ENCODE data around the gene WHRN.

WHRN gene

DNA sequence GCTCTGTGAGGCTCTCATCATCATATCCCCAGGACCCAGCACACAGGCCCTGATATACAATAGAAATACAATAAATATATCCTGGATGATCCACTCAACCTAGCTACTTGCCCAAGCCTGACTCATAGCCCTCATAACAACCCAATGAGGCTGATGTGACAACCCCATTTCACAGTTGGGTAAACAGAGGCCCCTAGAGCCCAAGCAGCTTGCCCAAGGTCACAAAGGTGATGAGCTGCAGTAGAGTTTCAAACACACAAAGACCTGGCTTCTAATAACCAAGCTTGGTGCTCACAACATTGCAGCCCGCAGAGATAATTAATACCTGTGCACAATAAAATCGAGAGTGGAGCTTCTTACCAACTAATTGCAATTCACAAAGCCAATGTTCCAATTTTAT, 114.3 kb downstream of the WHRN start:
- Mint-ChIP-seq H3K36me3 (peaks cover 71% of the 10 kb centered on the region), H3K4me1 (peaks cover 74% of the 10 kb centered on the region), H3K27ac (peak overlapping the region; percentile 100), H3K4me3 (peak overlapping the region; percentile 100), H3K27me3 (no peaks in the 10 kb centered on the region), H3K9me3 (no peaks in the 10 kb centered on the region)
- CTCF ChIA-PET: interaction anchor here (1.2 to 1.4 kb wide), 2 partner anchors 18 to 43 kb away, joined by 3 to 5 read pairs; no protein-coding TSS in a partner anchor
- no peak for DNase-seq

DNA sequence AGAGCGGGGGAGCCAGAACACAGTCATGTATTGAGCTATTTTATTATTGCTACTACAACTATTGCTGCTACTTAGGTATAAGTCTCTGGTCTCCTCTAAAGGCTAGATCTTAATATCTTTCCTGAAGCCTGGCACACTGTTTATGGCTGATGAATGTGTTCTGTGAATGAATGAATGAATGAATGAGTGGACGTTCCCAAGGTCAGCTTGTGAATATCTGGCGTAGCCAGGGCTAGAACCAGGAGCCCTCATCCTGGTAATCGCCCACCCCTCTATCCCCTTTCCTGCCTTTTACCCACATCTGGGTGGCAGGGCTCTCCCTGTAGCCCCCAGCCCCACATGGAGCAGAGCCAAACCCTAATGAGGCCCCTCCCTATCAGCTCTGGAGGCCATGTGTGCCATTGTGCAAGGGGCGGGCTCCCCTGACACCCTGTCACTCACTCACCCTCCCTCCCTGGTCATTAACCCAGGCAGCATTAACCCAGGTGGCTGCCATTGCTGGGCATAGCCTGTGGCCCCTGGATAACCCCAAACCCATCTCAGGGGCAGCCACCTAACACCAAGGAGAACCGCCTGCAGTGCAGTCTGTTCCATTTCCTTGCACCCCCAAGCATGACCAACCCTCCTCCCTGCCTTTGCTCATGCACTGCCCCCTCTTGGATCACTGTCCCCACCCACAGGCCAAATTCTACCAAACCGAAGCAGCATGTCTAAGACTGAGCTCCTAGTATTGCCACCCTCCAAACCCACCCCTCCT, 115.5 kb downstream of the WHRN start:
- Mint-ChIP-seq H3K27ac (peak overlapping the region; percentile 100), H3K27me3 (no peaks in the 10 kb centered on the region), H3K4me3 (peak overlapping the region; percentile 100), H3K36me3 (peaks cover 70% of the 10 kb centered on the region), H3K4me1 (peaks cover 66% of the 10 kb centered on the region), H3K9me3 (no peaks in the 10 kb centered on the region)
- DNase-seq: no peak
- CTCF ChIA-PET: interaction anchor here (0.6 to 6.8 kb wide), 7 partner anchors 16 to 48 kb away, joined by 3 to 65 read pairs (median 3); no protein-coding TSS in a partner anchor

- H3K4me3 Mint-ChIP-seq: peak overlapping the region; percentile 100
- peak overlapping the region; percentile 100 for H3K27ac Mint-ChIP-seq
- H3K27me3 Mint-ChIP-seq: no peaks in the 10 kb centered on the region
- DNase-seq: no peak
- H3K4me1 Mint-ChIP-seq: peaks cover 62% of the 10 kb centered on the region
- CTCF ChIA-PET: interaction anchor here (0.6 to 6.8 kb wide), 6 partner anchors 16 to 49 kb away, joined by 3 to 65 read pairs (median 4); no protein-coding TSS in a partner anchor
- no peaks in the 10 kb centered on the region for H3K9me3 Mint-ChIP-seq
- peaks cover 76% of the 10 kb centered on the region for H3K36me3 Mint-ChIP-seq
Observed at GRCh38 chr9:114388764-114389375, 116.4 kb downstream of the WHRN start.

GRCh38 chr9:114388357-114388682, 117.0 kb downstream of the WHRN start:
- Mint-ChIP-seq H3K9me3 (no peaks in the 10 kb centered on the region), H3K27me3 (no peaks in the 10 kb centered on the region), H3K27ac (peak overlapping the region; percentile 100), H3K36me3 (peaks cover 79% of the 10 kb centered on the region), H3K4me3 (peak overlapping the region; percentile 100), H3K4me1 (peaks cover 62% of the 10 kb centered on the region)
- CTCF ChIA-PET: interaction anchor here (1.0 to 6.8 kb wide), 6 partner anchors 16 to 49 kb away, joined by 3 to 65 read pairs (median 6); no protein-coding TSS in a partner anchor
- no peak for DNase-seq

DNA sequence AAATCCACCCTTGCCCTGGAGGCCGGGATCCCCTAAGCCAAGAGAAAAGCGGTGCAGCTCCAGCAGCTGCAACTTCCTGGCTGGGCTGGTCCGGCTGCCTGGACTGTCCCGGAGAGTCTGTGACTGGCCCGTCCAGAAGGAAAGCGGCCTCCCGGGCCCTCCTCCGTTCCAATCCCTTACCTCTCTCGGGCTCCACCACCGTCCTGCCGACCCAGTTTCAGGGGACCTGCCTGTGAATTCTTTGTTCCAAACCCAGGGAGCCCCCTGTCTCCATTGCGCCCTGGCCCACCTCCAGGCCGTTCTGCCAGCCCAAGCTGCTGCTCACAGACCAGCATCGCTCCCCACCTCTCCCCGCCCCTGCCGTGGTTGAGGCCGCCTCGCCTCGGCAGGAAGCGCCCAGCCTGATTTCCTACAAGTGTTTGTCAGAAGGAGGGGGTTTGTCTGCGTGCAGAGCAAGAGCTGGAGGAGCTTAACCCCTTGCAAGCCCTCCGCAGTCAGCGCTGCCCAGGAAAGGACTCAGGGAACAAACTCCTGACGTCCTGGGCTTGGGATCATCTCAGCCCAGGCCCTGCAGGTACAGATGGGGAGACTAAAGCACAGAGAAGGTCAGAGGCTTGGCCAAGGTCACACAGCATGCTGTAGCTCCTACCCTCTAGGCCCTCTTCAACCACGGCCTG, 117.5 kb downstream of the WHRN start, which contains the start of gene AKNA:
TSS of gene AKNA (minus strand) at position 303 of the 677 bp plus-strand sequence. CDS start 6,649 bp downstream, outside the sequence.
- CTCF ChIA-PET: interaction anchor here (0.7 to 6.8 kb wide), 9 partner anchors 15 to 48 kb away, joined by 3 to 65 read pairs (median 4); no protein-coding TSS in a partner anchor
- Mint-ChIP-seq H3K4me3 (peak within 1 kb of the TSS; percentile 100), H3K9me3 (no peaks in the 10 kb centered on the region), H3K4me1 (peaks cover 62% of the 10 kb centered on the region), H3K36me3 (peaks cover 81% of the 10 kb centered on the region), H3K27me3 (no peaks in the 10 kb centered on the region), H3K27ac (peak within 1 kb of the TSS; percentile 100)
- peak; percentile 92 for DNase-seq

GRCh38 chr9:114386886-114387679, 118.2 kb downstream of the WHRN start:
- CTCF ChIA-PET: interaction anchor here (0.7 to 6.8 kb wide), 15 partner anchors 10 to 266 kb away, joined by 3 to 65 read pairs (median 4); no protein-coding TSS in a partner anchor
- Mint-ChIP-seq H3K36me3 (peaks cover 85% of the 10 kb centered on the region), H3K4me1 (peaks cover 62% of the 10 kb centered on the region), H3K27ac (peak overlapping the region; percentile 100), H3K27me3 (no peaks in the 10 kb centered on the region), H3K9me3 (no peaks in the 10 kb centered on the region), H3K4me3 (peak overlapping the region; percentile 100)
- peak; percentile 53 for DNase-seq

GRCh38 chr9:114386361-114386885, 118.8 kb downstream of the WHRN start:
- peak overlapping the region; percentile 100 for H3K4me3 Mint-ChIP-seq
- no peaks in the 10 kb centered on the region for H3K27me3 Mint-ChIP-seq
- H3K4me1 Mint-ChIP-seq: peaks cover 65% of the 10 kb centered on the region
- no peaks in the 10 kb centered on the region for H3K9me3 Mint-ChIP-seq
- peak; percentile 36 for DNase-seq
- peaks cover 92% of the 10 kb centered on the region for H3K36me3 Mint-ChIP-seq
- CTCF ChIA-PET: interaction anchor here (0.7 to 6.8 kb wide), 11 partner anchors 10 to 267 kb away, joined by 3 to 65 read pairs (median 6); no protein-coding TSS in a partner anchor
- H3K27ac Mint-ChIP-seq: peak overlapping the region; percentile 100

DNA sequence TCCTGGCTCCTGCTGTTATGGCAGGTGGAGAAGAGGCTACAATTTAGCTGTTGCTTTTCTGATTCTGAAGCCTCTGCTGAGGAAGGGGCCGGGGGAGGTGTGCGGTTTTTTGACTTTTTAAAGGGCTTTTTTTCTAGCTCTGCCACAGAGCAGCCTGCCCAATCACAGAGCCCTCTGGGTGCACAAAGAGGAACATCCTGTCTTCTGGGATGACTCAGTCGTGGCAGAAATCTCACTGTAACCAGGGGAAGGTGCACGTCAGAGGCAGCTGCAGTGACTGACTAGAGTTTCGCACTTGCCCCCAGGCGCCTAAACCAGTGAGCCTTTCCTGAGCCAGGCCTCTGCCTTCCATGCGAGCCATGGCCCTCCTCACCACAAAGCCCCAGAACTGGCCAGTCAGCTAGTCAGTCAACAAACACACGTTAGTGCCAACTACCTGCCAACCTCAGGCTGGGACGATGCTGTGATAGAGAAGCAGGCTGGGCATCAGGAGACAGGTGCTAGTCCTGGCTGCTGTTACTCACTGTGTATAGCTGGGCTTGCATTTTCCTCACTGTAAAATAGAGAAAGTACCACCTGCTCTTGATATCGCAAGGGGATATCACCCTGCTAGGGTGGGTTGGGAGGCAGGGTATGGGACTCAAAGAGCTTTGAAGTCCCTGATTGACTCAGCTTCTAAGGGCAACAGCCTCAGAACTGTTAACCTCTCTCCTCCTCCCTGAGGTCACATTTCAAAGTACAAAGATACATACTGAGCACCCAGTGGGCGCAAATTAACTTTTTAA, 119.7 kb downstream of the WHRN start:
- H3K27ac Mint-ChIP-seq: peak overlapping the region; percentile 100
- no peaks in the 10 kb centered on the region for H3K9me3 Mint-ChIP-seq
- peak; percentile 94 for DNase-seq
- peaks cover 87% of the 10 kb centered on the region for H3K36me3 Mint-ChIP-seq
- no peaks in the 10 kb centered on the region for H3K27me3 Mint-ChIP-seq
- peak overlapping the region; percentile 100 for H3K4me3 Mint-ChIP-seq
- peaks cover 64% of the 10 kb centered on the region for H3K4me1 Mint-ChIP-seq
- CTCF ChIA-PET: interaction anchor here (0.7 to 6.8 kb wide), 16 partner anchors 9 to 268 kb away, joined by 3 to 65 read pairs (median 4); no protein-coding TSS in a partner anchor

DNA sequence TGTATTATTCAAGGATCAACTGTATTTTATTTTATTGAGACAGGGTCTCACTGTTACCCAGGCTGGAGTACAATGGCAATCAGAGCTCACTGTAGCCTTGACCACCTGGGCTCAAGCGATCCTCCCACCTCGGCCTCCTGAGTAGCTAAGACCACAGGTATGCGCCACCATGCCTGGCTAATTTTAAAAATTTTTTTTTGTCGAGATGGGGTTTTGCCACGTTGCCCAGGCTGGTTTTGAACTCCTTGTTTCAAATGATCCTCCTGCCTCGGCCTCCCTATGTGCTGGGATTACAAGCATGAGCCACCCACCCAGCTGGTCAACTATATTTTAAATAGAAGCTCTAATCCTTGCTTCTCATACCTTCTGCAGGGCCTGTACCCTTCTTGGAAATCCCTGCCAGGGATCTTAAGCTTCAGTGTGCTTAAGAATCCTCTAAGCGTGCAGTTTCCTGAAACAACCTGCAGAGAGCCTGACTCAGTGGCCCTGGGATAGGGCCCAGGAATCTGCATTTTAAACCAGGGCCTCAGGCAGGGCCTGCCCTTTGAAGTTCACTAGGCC, 120.4 kb downstream of the WHRN start:
- H3K36me3 Mint-ChIP-seq: peaks cover 84% of the 10 kb centered on the region
- no peaks in the 10 kb centered on the region for H3K27me3 Mint-ChIP-seq
- peak overlapping the region; percentile 100 for H3K27ac Mint-ChIP-seq
- CTCF ChIA-PET: interaction anchor here (0.7 to 6.8 kb wide), 11 partner anchors 12 to 47 kb away, joined by 3 to 65 read pairs (median 6); no protein-coding TSS in a partner anchor
- H3K4me3 Mint-ChIP-seq: peak overlapping the region; percentile 100
- H3K9me3 Mint-ChIP-seq: no peaks in the 10 kb centered on the region
- no peak for DNase-seq
- H3K4me1 Mint-ChIP-seq: peaks cover 61% of the 10 kb centered on the region

DNA sequence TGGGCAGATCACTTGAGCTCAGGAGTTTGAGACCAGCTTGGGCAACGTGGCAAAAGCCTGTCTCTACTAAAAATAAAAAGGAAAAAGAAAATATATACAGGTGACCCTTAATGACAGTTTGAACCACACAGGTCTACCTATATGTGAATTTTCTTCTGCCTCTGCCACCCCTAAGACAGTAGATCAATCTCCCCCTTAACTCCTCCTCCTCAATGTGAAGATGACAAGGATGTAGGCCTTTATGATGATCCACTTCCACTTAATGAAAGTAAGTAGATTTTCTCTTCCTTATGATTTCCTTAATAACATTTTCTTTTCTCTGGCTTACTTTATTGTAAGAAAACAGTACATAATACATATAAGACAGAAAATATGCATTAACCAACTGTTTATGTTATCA, 120.9 kb downstream of the WHRN start:
- CTCF ChIA-PET: interaction anchor here (0.7 to 6.8 kb wide), 6 partner anchors 9 to 45 kb away, joined by 3 to 65 read pairs (median 6); no protein-coding TSS in a partner anchor
- H3K27ac Mint-ChIP-seq: peak overlapping the region; percentile 100
- no peaks in the 10 kb centered on the region for H3K9me3 Mint-ChIP-seq
- peaks cover 61% of the 10 kb centered on the region for H3K4me1 Mint-ChIP-seq
- DNase-seq: no peak
- H3K4me3 Mint-ChIP-seq: peak overlapping the region; percentile 100
- no peaks in the 10 kb centered on the region for H3K27me3 Mint-ChIP-seq
- peaks cover 85% of the 10 kb centered on the region for H3K36me3 Mint-ChIP-seq

DNA sequence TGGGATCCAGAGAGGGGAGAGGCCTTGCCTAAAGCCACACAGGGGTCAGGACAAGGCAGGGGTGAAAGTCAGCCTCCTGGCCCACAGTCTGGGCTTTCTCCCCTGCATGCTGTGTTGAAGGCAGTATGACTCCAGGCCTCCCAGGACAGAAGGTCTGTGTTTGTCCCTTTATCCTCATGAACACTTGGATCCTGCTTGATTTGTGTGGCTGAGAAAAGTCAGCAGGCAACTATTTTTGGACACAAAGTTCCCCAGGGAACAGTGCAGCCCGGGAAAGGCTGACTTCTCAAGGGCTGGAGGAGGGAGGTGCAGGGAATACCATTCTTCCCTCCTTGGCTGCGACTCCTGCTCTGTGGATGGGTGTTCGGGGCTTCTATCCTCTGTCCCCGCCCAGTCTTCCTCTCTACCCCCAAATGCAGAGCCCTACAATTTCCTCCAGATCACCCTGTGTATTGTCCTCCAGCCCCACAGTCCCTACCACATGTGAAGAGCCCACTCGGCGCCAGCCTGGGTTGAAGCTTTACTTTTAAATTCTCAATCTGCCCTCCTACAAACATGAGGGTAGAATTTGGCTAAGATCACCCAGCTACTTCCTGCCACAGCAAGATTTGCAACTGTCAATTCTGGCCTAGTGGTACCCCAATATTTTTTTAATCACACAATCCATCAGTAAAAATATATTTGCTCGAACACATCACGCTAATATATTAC, 121.6 kb downstream of the WHRN start:
- Mint-ChIP-seq H3K4me1 (peaks cover 61% of the 10 kb centered on the region), H3K36me3 (peaks cover 85% of the 10 kb centered on the region), H3K4me3 (peak overlapping the region; percentile 100), H3K27ac (peak overlapping the region; percentile 100), H3K9me3 (no peaks in the 10 kb centered on the region), H3K27me3 (no peaks in the 10 kb centered on the region)
- peak; percentile 42 for DNase-seq
- CTCF ChIA-PET: interaction anchor here (1.2 to 6.8 kb wide), 4 partner anchors 10 to 21 kb away, joined by 3 to 65 read pairs (median 6); no protein-coding TSS in a partner anchor

Data from activated naive CD4-positive, alpha-beta T cell treated with anti-CD3 and anti-CD28 coated beads, Interleukin-2, amount 10 ng/mL, durations not matched to agents 7 days and 5 days (primary cell).